Mesothelial cell of epicardium (in vitro differentiated cells): ENCODE data around the gene PPP1R17. TPM values are rescaled to one million over a fixed set of nuclear protein-coding genes. Genes with fewer than 3 reads are reported as not detected.

Experiments used
- DNase-seq, 2 experiments: peaks; one replicate each; pipeline ENCODE4 v3.0.0; 2021; ENCODE audit warnings: low spot score in 2 of 2; ENCODE audit not compliant: unreplicated experiment in 2 of 2
- H3K27ac Mint-ChIP-seq: 2 replicates; pipeline ENCODE4 v1.8.0; 2021; ENCODE audit warnings: mixed read lengths
- H3K27me3 Mint-ChIP-seq: 2 replicates; pipeline ENCODE4 v1.8.0; 2021; ENCODE audit warnings: low read depth, mixed read lengths
- H3K36me3 Mint-ChIP-seq: 2 replicates; pipeline ENCODE4 v1.8.0; 2021; ENCODE audit warnings: mixed read lengths
- H3K4me1 Mint-ChIP-seq: 2 replicates; pipeline ENCODE4 v1.8.0; 2021; ENCODE audit warnings: mixed read lengths
- H3K4me3 Mint-ChIP-seq: 2 replicates; pipeline ENCODE4 v1.8.0; 2021; ENCODE audit warnings: mild to moderate bottlenecking, moderate library complexity, mixed read lengths
- H3K9me3 Mint-ChIP-seq: 2 replicates; pipeline ENCODE4 v1.8.0; 2021; ENCODE audit warnings: mixed read lengths
- total RNA-seq: library from RNA; stranded (reverse); gene quantifications from 3 replicates; pipeline ENCODE4 v1.2.1, GENCODE V29; 2021
- TF ChIP-seq, protein P1 (sequence below): fragments of 200-600 bp; sonication (generic); IDR thresholded peaks from one replicate; pipeline ENCODE4 v1.5.0; 2021; ENCODE audit warnings: antibody characterized with exemption; ENCODE audit not compliant: unreplicated experiment

The PPP1R17 gene
- total RNA-seq, 1 donor from 2014 or later = not detected

DNA sequence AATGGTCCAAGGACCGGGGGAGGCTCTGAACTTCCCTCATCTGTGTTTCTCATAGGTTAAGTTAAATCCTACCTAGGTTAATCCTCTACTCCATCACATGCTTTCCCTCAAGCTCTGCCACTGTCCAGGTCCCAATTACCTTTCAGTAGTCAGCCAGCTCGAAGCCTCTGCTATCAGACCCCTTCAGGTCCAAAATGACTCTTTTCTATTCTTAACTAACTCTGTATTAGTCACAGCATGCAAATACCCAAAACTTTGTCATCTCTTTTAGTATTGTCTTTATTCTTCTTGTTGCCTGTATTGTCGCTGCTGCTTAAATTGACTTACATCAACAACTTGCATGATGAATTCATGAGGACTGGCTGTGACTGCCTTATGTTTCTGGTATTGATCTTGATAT lies 15.3 kb downstream of the PPP1R17 start:
- H3K27me3 Mint-ChIP-seq = peaks cover 52% of the 10 kb centered on the region
- H3K4me3 Mint-ChIP-seq = no peak overlapping the region
- H3K27ac Mint-ChIP-seq = no peak overlapping the region
- no peak for DNase-seq
- no peaks in the 10 kb centered on the region for H3K4me1 Mint-ChIP-seq
- TF ChIP-seq, protein P1, sequence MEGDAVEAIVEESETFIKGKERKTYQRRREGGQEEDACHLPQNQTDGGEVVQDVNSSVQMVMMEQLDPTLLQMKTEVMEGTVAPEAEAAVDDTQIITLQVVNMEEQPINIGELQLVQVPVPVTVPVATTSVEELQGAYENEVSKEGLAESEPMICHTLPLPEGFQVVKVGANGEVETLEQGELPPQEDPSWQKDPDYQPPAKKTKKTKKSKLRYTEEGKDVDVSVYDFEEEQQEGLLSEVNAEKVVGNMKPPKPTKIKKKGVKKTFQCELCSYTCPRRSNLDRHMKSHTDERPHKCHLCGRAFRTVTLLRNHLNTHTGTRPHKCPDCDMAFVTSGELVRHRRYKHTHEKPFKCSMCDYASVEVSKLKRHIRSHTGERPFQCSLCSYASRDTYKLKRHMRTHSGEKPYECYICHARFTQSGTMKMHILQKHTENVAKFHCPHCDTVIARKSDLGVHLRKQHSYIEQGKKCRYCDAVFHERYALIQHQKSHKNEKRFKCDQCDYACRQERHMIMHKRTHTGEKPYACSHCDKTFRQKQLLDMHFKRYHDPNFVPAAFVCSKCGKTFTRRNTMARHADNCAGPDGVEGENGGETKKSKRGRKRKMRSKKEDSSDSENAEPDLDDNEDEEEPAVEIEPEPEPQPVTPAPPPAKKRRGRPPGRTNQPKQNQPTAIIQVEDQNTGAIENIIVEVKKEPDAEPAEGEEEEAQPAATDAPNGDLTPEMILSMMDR = no peak
- no peaks in the 10 kb centered on the region for H3K9me3 Mint-ChIP-seq
- no peaks in the 10 kb centered on the region for H3K36me3 Mint-ChIP-seq

DNA sequence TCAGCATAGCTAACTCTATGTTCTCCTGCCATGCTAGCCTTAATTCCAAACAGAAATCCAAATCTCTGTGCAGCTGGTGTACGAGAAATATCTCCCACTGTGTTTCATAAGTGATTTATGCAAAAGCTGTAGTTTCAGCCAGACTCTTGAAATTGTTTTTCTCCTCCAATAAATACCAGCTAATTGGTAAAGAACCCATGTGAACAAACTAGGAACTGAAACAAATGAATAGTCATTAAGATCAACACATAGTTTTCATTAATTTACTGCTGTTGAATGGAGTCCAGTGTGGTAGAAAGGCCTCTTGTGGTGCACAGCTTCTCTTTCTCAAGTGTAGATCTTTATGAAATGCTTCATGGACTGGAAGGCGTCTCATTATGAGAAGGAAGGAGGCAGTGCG lies 18.4 kb downstream of the PPP1R17 start:
- H3K27me3 Mint-ChIP-seq = peaks cover 50% of the 10 kb centered on the region
- no peaks in the 10 kb centered on the region for H3K9me3 Mint-ChIP-seq
- no peak for DNase-seq
- H3K4me3 Mint-ChIP-seq = no peak overlapping the region
- H3K4me1 Mint-ChIP-seq = no peaks in the 10 kb centered on the region
- TF ChIP-seq, protein P1 = no peak
- H3K27ac Mint-ChIP-seq = no peak overlapping the region
- no peaks in the 10 kb centered on the region for H3K36me3 Mint-ChIP-seq

DNA sequence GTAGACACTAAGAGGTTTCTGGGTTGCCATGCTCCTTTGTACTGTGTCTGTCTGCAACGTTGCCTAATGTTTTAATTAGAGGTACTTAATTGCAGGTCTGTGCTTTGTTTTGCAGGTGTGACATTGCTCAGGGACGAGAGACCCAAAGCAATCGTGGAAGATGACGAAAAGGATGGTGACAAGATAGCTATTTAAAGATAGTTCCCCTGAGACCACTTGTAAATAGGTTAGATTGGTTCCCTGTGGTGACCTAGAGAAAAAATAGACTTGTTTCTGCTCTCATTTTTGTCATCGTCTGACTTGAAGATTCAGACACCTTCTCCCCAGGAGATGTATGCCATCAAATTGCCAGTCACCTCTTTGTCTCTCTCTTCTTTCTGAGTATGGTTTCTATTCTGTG lies 20.1 kb downstream of the PPP1R17 start:
- Mint-ChIP-seq H3K27ac (no peak overlapping the region), H3K27me3 (peaks cover 53% of the 10 kb centered on the region), H3K9me3 (no peaks in the 10 kb centered on the region), H3K4me1 (no peaks in the 10 kb centered on the region), H3K4me3 (no peak overlapping the region), H3K36me3 (no peaks in the 10 kb centered on the region)
- DNase-seq = no peak
- TF ChIP-seq, protein P1 = no peak

DNA sequence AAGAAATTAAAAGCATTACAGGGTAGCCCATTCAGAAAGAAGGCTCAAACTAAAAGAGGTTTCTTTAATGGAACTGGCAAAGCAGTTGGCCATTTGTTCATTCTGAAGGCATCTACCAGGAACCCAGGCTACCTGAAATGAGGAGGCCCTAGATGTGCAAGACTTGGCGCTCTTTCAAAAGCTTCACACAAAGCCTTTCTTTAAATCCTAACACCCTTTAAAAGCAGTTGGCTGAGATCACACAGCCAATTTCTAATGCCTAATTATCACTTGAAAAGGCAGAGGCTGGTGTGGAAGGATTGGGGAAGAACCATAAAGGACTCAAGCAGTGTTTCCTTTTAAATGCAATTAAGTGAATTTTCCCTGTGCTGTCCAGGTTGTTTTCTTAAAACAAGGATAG lies 23.2 kb downstream of the PPP1R17 start:
- TF ChIP-seq, protein P1 = no peak
- DNase-seq = no peak
- peaks cover 52% of the 10 kb centered on the region for H3K27me3 Mint-ChIP-seq

DNA sequence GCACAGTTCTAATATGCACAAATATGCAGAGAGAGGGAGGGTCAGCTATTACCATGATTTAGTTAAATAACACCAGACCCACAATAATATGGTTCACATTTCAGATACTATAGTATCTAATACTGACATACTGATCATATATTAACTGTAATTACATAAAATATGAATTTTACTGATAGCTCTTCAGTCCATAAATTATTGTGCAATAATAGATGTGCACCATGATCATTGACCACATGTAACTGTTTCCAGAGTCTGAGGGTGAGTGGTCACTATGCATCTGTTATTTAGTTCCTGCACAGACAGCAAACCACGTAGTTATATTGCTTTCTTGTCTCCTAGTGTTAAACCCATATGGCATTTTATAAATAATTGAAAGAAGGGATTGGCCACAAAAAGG lies 29.3 kb downstream of the PPP1R17 start:
- Mint-ChIP-seq H3K9me3 (peaks cover 17% of the 10 kb centered on the region), H3K27me3 (peaks cover 34% of the 10 kb centered on the region), H3K36me3 (no peaks in the 10 kb centered on the region), H3K27ac (no peak overlapping the region), H3K4me3 (no peak overlapping the region), H3K4me1 (no peaks in the 10 kb centered on the region)
- TF ChIP-seq, protein P1 = no peak
- no peak for DNase-seq

More for the DNA sequence above, 23.2 kb downstream of the PPP1R17 start:
- no peaks in the 10 kb centered on the region for H3K36me3 Mint-ChIP-seq
- H3K4me1 Mint-ChIP-seq = no peaks in the 10 kb centered on the region
- H3K9me3 Mint-ChIP-seq = peaks cover 17% of the 10 kb centered on the region
- no peak overlapping the region for H3K27ac Mint-ChIP-seq
- H3K4me3 Mint-ChIP-seq = no peak overlapping the region

DNA sequence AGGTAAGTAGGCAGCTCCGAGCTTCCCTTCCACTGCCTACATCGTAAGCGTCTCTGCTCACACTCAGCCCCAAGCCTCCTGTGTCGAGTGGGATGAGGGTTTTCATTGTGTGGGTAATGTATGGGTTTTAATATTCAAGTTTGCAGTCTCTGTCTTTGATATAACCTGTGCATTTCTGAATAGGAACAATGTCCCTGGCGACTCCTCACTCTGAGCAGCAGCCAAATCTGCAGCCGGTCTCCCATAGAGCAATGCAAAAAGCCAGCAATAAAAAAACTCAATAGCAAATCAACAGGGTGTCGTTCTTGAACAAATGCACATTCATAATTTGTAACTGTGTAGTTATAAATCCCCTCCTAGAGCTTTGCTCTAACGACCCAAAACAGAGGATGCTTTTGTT lies 33.4 kb downstream of the PPP1R17 start:
- Mint-ChIP-seq H3K27me3 (peaks cover 25% of the 10 kb centered on the region), H3K27ac (no peak overlapping the region), H3K4me1 (no peaks in the 10 kb centered on the region), H3K4me3 (no peak overlapping the region), H3K36me3 (no peaks in the 10 kb centered on the region), H3K9me3 (no peaks in the 10 kb centered on the region)
- DNase-seq = no peak
- TF ChIP-seq, protein P1 = no peak
